Activated CD4-positive, alpha-beta T cell treated with anti-CD3 and anti-CD28 coated beads for 24 hours (primary cell): ENCODE results near the gene GDF3.

Source experiments
- DNase-seq, 2 donors: peaks; one replicate each; pipeline ENCODE4 v3.0.0-alpha.2; 2020; ENCODE audit warnings: low read depth in 2 of 2

GDF3 gene

GRCh38 chr12:7667125-7667524 is 28.4 kb downstream of the GDF3 start:
- DNase-seq: no peak

DNA sequence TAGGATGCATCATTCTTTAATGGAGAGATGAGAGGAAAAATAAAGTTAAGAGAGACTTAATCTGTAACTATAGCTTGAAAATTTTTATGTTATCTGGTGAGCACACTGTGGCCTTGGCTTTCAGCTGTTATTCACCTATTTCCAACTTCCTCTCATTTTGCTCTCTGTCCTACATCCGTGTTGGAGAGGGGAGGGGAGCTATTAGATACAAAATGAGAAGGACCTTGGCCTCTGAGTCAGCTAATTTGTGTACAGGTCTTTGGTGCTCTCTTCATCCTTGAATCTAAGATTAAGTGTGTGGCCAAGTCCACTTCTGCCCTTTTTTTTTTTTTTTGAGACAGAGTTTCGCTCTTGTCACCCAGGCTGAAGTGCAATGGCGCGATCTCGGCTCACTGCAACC is 29.0 kb downstream of the GDF3 start:
- no peak for DNase-seq

DNA sequence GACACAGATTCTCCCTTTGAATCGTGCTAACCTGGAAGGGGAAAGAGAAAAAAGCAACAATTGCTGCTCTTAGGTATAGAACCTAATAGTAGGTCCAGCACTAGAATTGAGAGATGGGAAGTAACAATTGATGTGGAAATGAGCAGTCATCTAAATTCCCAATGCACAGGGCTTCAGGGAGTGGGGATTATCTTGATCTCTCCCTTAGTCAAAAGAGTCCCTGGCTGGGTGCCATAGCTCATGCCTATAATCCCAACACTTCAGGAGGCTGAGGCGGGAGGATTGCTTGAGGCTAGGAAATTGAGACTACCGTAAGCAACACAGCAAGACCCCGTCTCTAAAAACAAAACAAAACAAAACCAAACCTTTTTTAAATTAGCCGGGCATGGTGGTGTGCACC is 33.8 kb downstream of the GDF3 start:
- DNase-seq: no peak

DNA sequence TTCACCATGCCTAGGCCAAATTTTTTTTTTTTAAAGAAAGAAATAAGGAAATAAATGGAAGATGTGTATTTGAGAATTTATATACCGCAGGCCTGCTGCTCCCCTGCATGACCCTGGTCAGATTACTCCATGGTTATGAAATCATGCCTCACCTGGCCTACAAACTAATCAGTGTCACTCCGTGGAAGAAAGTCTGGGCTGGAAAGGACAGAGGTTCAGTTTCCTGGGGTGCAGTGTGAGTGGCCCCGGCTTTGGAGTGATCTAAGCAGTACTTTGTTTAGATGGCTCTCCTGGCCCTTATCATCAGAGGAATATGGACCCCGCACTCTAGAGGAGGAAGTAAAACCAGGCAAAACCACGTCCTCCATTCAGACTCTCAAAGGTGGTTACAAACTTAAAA is 39.5 kb downstream of the GDF3 start:
- DNase-seq: no peak

- no peak for DNase-seq
Observed at GRCh38 chr12:7650091-7650490, 45.5 kb downstream of the GDF3 start.

DNA sequence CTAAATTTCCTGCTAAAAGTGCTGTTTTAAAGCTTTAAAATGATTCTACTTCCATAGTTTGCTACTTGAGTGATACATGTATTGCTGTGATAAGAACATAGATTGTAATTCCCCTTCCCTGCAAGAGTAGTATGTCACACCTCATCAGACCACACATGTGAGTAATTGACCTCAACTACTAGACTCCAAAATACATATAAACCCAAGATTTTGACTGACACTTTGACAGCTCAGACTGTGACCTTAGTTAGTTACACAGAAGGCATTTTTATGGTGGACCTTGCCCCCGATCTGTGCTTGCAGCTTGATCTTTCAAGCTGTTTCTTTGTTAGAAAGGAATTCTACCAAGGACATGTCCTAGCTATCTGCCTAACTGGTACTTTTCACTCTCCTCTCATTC is 48.5 kb downstream of the GDF3 start:
- DNase-seq: no peak

DNA sequence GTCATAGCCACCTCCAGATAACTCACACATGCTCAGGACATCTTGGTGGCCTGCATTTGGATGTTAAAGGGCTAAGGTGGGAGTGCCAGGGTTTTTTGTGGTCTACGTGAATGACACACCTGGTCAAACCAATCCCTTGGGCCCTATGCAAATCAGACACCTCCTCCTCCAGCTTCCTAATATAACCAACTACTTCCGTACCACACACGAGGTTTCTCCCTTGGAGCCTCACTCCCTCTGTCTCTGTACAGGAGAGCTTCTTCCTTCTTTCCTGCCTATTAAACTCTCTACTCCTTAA is 49.4 kb downstream of the GDF3 start:
- DNase-seq: no peak

- DNase-seq: no peak
Observed at GRCh38 chr12:7645395-7646177, 50.0 kb downstream of the GDF3 start.

GRCh38 chr12:7642876-7643309 is 52.7 kb downstream of the GDF3 start:
- DNase-seq: no peak

DNA sequence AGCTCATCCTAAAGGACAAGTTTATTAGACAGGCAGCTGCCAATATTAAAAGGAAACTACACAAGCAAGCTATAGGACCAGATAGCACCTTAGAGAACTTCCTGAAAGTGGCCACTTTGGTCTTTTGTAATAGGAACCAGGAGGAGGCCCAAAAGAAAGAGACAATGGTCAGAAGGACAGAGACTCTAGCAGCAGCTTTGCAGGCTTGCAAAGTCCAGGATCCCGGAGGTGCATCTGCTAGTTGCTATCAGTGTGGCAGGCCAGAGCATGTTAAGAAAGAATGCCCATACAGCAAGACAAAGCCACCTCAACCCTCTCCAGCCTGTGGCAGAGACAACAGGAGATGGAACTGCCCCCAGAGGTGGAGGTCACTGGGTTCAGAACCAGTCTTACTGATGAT is 53.3 kb downstream of the GDF3 start:
- no peak for DNase-seq

DNA sequence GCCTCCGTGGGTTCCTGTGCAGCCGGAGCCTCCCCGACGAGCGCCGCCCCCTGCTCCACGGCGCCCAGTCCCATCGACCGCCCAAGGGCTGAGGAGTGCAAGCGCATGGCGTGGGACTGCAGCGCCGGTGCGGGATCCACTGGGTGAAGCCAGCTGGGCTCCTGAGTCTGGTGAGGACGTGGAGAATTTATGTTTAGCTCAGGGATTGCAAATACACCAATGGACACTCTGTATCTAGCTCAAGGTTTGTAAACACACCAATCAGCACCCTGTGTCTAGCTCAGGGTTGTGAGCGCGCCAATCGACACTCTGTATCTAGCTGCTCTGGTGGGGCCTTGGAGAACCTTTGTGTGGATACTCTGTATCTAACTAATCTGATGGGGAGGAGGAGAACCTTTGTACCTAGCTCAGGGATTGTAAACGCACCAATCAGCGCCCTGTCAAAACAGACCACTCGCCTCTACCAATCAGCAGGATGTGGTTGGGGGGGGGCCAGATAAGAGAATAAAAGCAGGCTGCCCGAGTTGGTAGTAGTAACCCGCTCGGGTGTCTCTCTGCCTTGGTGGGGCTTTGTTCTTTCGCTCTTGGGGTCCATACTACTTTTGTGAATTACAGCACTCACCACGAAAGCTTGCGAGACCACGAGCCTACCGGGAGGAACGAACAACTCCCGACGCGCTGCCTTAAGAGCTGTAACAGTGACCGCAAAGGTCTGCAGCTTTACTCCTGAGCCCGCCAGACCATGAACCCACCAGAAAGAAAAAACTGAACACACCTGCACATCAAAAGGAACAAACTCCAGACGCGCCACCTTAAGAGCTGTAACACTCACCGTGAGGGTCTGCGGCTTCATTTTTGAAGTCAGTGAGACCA is 55.2 kb downstream of the GDF3 start:
- peak in 1 of 2 donors; percentile 32 for DNase-seq
